ENCODE measurements around the gene VEZT.

GRCh38 chr12:95198914-95199313 is 18.7 kb upstream of the VEZT start:
- no peak for TF ChIP-seq CTCF (IDR thresholded peaks at IDR 0.05)
- no peak for TF ChIP-seq POLR2A (IDR thresholded peaks at IDR 0.05)

Data from ovary (tissue), 3 donors.